HG03565 (cell line): ENCODE results near the gene NT5E.
"Not testable (repeated sequence)": the region's sequence is repeated elsewhere in the genome, so short reads cannot be mapped to it uniquely, and the experiment has no call there.

ENCODE experiments used
- ATAC-seq: cut with Tn5 transposase; IDR thresholded peaks from one replicate; pipeline ENCODE4 v1.9.1; 2021; ENCODE audit warnings: mild to moderate bottlenecking, moderate library complexity; ENCODE audit not compliant: unreplicated experiment

The NT5E gene

GRCh38 chr6:85449818-85450759 is at the start of gene NT5E:
TSS of gene NT5E (plus strand) at chr6:85450083. CDS start at chr6:85450140, 57 bp downstream.
- ATAC-seq, result peak; percentile 62

- ATAC-seq, result no peak
Observed at GRCh38 chr6:85400331-85400730, 49.6 kb upstream of the NT5E start.

GRCh38 chr6:85401186-85402021 is 48.5 kb upstream of the NT5E start:
- ATAC-seq, result no peak

GRCh38 chr6:85402071-85402470 is 47.8 kb upstream of the NT5E start:
- no peak for ATAC-seq

- no peak for ATAC-seq
Observed at GRCh38 chr6:85402922-85403321, 47.0 kb upstream of the NT5E start.

- ATAC-seq, result no peak
Observed at GRCh38 chr6:85403331-85404015, 46.4 kb upstream of the NT5E start.

- not testable (repeated sequence) for ATAC-seq
Observed at GRCh38 chr6:85404016-85404563, 45.8 kb upstream of the NT5E start.

- ATAC-seq, result no peak
Observed at GRCh38 chr6:85404564-85405174, 45.2 kb upstream of the NT5E start.

- ATAC-seq, result no peak
Observed at GRCh38 chr6:85405175-85405852, 44.6 kb upstream of the NT5E start.

GRCh38 chr6:85405853-85406198 is 44.1 kb upstream of the NT5E start:
- no peak for ATAC-seq

GRCh38 chr6:85406641-85407075 is 43.2 kb upstream of the NT5E start:
- no peak for ATAC-seq

GRCh38 chr6:85408039-85408438 is 41.8 kb upstream of the NT5E start:
- ATAC-seq, result no peak

GRCh38 chr6:85412911-85413430 is 36.9 kb upstream of the NT5E start:
- no peak for ATAC-seq

- ATAC-seq, result no peak
Observed at GRCh38 chr6:85416049-85416448, 33.8 kb upstream of the NT5E start.

- ATAC-seq, result no peak
Observed at GRCh38 chr6:85416766-85417165, 33.1 kb upstream of the NT5E start.

- no peak for ATAC-seq
Observed at GRCh38 chr6:85417336-85417735, 32.5 kb upstream of the NT5E start.

GRCh38 chr6:85418059-85418458 is 31.8 kb upstream of the NT5E start:
- ATAC-seq, result no peak

GRCh38 chr6:85419046-85419759 is 30.7 kb upstream of the NT5E start:
- peak; percentile 75 for ATAC-seq

GRCh38 chr6:85420551-85420950 is 29.3 kb upstream of the NT5E start:
- no peak for ATAC-seq
